Neutrophil (primary cell): Measurements from ENCODE around the gene MMP8.

ENCODE experiments used
- H3K27ac ChIP-seq: fragments of 200-600 bp; sonication (generic); 2 replicates; pipeline ENCODE4 v1.5.1; 2016; ENCODE audit warnings: mild to moderate bottlenecking, moderate library complexity
- H3K27me3 ChIP-seq: fragments of 200-600 bp; sonication (generic); 2 replicates; pipeline ENCODE4 v1.6.0; 2016; ENCODE audit warnings: mild to moderate bottlenecking
- H3K36me3 ChIP-seq: fragments of 200-600 bp; sonication (generic); 2 replicates; pipeline ENCODE4 v1.5.1; 2017
- H3K4me1 ChIP-seq, 2 experiments: fragments of 200-600 bp in 1 of 2; sonication (generic) in 1 of 2; 1 replicate in 1 of 2; 2 replicates in 1 of 2; pipeline versions ENCODE4 v1.5.1 to v1.6.1; 2013 to 2016; ENCODE audit warnings: low read depth in 1 of 2, low read length in 1 of 2, mild to moderate bottlenecking in 1 of 2, moderate library complexity in 1 of 2; ENCODE audit not compliant: control insufficient read depth in 1 of 2, insufficient read depth in 1 of 2
- H3K4me3 ChIP-seq, 2 experiments: fragments of 200-600 bp in 1 of 2; sonication (generic) in 1 of 2; 1 replicate in 1 of 2; 2 replicates in 1 of 2; pipeline ENCODE4 v1.5.1; 2013 to 2016; ENCODE audit warnings: low read depth in 1 of 2, low read length in 1 of 2, mild to moderate bottlenecking in 1 of 2, moderate library complexity in 1 of 2
- H3K9me3 ChIP-seq: fragments of 200-600 bp; sonication (generic); 2 replicates; pipeline ENCODE4 v1.5.1; 2016
- CTCF ChIP-seq: fragments of 200-600 bp; sonication (generic); IDR thresholded peaks from 2 replicates; pipeline ENCODE4 v1.5.1; 2016; ENCODE audit warnings: antibody characterized with exemption

Gene MMP8

GRCh38 chr11:102763440-102763839, 38.7 kb upstream of the MMP8 start:
- TF ChIP-seq CTCF, result no peak
- Histone ChIP-seq H3K9me3 (no peaks in the 10 kb centered on the region), H3K27me3 (peaks cover 54% of the 10 kb centered on the region), H3K36me3 (no peaks in the 10 kb centered on the region), H3K4me1 (peaks cover 0 to under 1% of the 10 kb centered on the region in 2 experiments), H3K27ac (no peak overlapping the region), H3K4me3 (no peak overlapping the region)

GRCh38 chr11:102762361-102762767, 37.6 kb upstream of the MMP8 start:
- TF ChIP-seq CTCF, result no peak
- Histone ChIP-seq H3K9me3 (no peaks in the 10 kb centered on the region), H3K27me3 (peaks cover 54% of the 10 kb centered on the region), H3K27ac (no peak overlapping the region), H3K4me3 (no peak overlapping the region), H3K36me3 (no peaks in the 10 kb centered on the region), H3K4me1 (peaks cover 4 to 8% of the 10 kb centered on the region in 2 experiments)

GRCh38 chr11:102761646-102762238, 37.0 kb upstream of the MMP8 start:
- peaks cover 52% of the 10 kb centered on the region for H3K27me3 ChIP-seq
- peaks cover 4 to 8% of the 10 kb centered on the region in 2 experiments for H3K4me1 ChIP-seq
- TF ChIP-seq CTCF, result no peak

GRCh38 chr11:102760344-102761035, 35.7 kb upstream of the MMP8 start:
- no peak overlapping the region for H3K27ac ChIP-seq
- TF ChIP-seq CTCF, result no peak

More at GRCh38 chr11:102761646-102762238, 37.0 kb upstream of the MMP8 start:
- Histone ChIP-seq H3K4me3 (no peak overlapping the region), H3K27ac (no peak overlapping the region), H3K36me3 (no peaks in the 10 kb centered on the region), H3K9me3 (no peaks in the 10 kb centered on the region)

GRCh38 chr11:102757823-102758549, 33.2 kb upstream of the MMP8 start:
- H3K27me3 ChIP-seq, result peaks cover 64% of the 10 kb centered on the region
- H3K27ac ChIP-seq, result no peak overlapping the region
- no peak overlapping the region for H3K4me3 ChIP-seq
- TF ChIP-seq CTCF, result no peak
- H3K9me3 ChIP-seq, result no peaks in the 10 kb centered on the region
- no peaks in the 10 kb centered on the region for H3K36me3 ChIP-seq
- H3K4me1 ChIP-seq, result peaks cover 4 to 8% of the 10 kb centered on the region in 2 experiments

More at GRCh38 chr11:102760344-102761035, 35.7 kb upstream of the MMP8 start:
- Histone ChIP-seq H3K27me3 (peaks cover 61% of the 10 kb centered on the region), H3K4me3 (no peak overlapping the region), H3K9me3 (no peaks in the 10 kb centered on the region), H3K4me1 (peaks cover 4 to 8% of the 10 kb centered on the region in 2 experiments), H3K36me3 (no peaks in the 10 kb centered on the region)
